Renal cortex interstitium (tissue), 11 donors: ENCODE results near the gene PIP. TPM values are rescaled to one million over a fixed set of nuclear protein-coding genes. Genes with fewer than 3 reads are reported as not detected.
"Not testable (repeated sequence)": the region's sequence is repeated elsewhere in the genome, so short reads cannot be mapped to it uniquely, and the experiment has no call there.

ENCODE experiments used
- DNase-seq, 11 donors: peaks; one replicate each; pipeline ENCODE4 v3.0.0-alpha.2; 2013; ENCODE audit warnings: low read depth in 9 of 11, low spot score in 4 of 11; ENCODE audit errors: extremely low read depth in 1 of 11
- polyA plus RNA-seq, 3 donors: library from polyadenylated mRNA; unstranded; fragments of 120-200 nt; gene quantifications; one replicate each; pipeline ENCODE4 v1.2.1, GENCODE V29; 2013; ENCODE audit not compliant: insufficient read length in 3 of 3

The PIP gene
- polyA plus RNA-seq, 3 donors: not detected

- DNase-seq: no peak
These were observed 39.8 kb downstream of the PIP start for GRCh38 chr7:143171697-143172096.

GRCh38 chr7:143172354-143172753 is 40.5 kb downstream of the PIP start:
- peak in 4 of 11 donors; percentile 2 to 8 (median 8) for DNase-seq

- no peak for DNase-seq
These were observed 44.3 kb downstream of the PIP start for GRCh38 chr7:143176128-143176527.

GRCh38 chr7:143177374-143178119 is 45.7 kb downstream of the PIP start:
- DNase-seq: no peak

GRCh38 chr7:143180771-143181170 is 48.9 kb downstream of the PIP start:
- DNase-seq: not testable (repeated sequence)

- no peak for DNase-seq
These were observed 49.5 kb downstream of the PIP start for GRCh38 chr7:143181349-143181748.

GRCh38 chr7:143183024-143183423 is 51.1 kb downstream of the PIP start, which contains the start of gene TAS2R39:
Gene TAS2R39 (plus strand): TSS chr7:143183419. CDS start chr7:143183419, 0 bp downstream.
- no peak for DNase-seq

- DNase-seq: no peak
These were observed 53.7 kb downstream of the PIP start for GRCh38 chr7:143185551-143185950.

- DNase-seq: no peak
These were observed 57.1 kb downstream of the PIP start for GRCh38 chr7:143188994-143189393.

Other genes with a start within 250 kb of the PIP start
- 10 to 100 TPM in 2 of 3 donors, 1 to 10 TPM in 1; 9.1 to 21.6 (median 10.4) TPM for gene TRPV6, start 246.3 kb upstream of the PIP start, polyA plus RNA-seq
- gene TRPV5, start 198.3 kb upstream of the PIP start, polyA plus RNA-seq: 1 to 10 TPM in 1 of 3 donors, under 1 TPM in 2; 0.72 to 1.5 (median 0.80) TPM
- gene LLCFC1, start 192.6 kb upstream of the PIP start, polyA plus RNA-seq: 1 to 10 TPM in 1 of 3 donors, under 1 TPM in 2; 0.54 to 1.4 (median 0.66) TPM
- gene KEL, start 169.7 kb upstream of the PIP start, polyA plus RNA-seq: 1 to 10 TPM; 2.1 to 3.7 (median 2.6) TPM
- not detected for gene OR9A2, start 104.9 kb upstream of the PIP start, polyA plus RNA-seq
- gene OR6V1, start 79.7 kb upstream of the PIP start, polyA plus RNA-seq: not detected
- gene TAS2R39, start 51.3 kb downstream of the PIP start, polyA plus RNA-seq: not detected
- not detected for gene TAS2R40, start 90.0 kb downstream of the PIP start, polyA plus RNA-seq
- gene GSTK1, start 131.4 kb downstream of the PIP start, polyA plus RNA-seq: 100 to 1,000 TPM; 182 to 219 (median 191) TPM
- gene TMEM139, start 152.9 kb downstream of the PIP start, polyA plus RNA-seq: 10 to 100 TPM; 48.7 to 58.1 (median 55.9) TPM
- gene CASP2, start 156.3 kb downstream of the PIP start, polyA plus RNA-seq: 10 to 100 TPM; 47.5 to 58.4 (median 53.1) TPM
- gene CLCN1, start 184.0 kb downstream of the PIP start, polyA plus RNA-seq: under 1 TPM; 0.15 to 0.23 (median 0.20) TPM
- gene FAM131B, start 230.6 kb downstream of the PIP start, polyA plus RNA-seq: 1 to 10 TPM; 2.6 to 2.7 (median 2.6) TPM
- 10 to 100 TPM; 70.1 to 96.0 (median 92.8) TPM for gene ZYX, start 249.3 kb downstream of the PIP start, polyA plus RNA-seq